RWPE2 (cell line): Measurements from ENCODE around the gene SLC16A3.

Experiments used
- ATAC-seq: fragments of 200-7000 bp; cut with Tn5 transposase; 3 replicates; pipeline ENCODE4 v1.9.1; 2021; ENCODE audit warnings: low read depth
- DNase-seq: peaks from one replicate; pipeline ENCODE4 v3.0.0-alpha.2; 2020; ENCODE audit warnings: low spot score
- H3K27ac ChIP-seq: fragments of 450-650 bp; 2 replicates; pipeline ENCODE4 v1.5.1; 2017; ENCODE audit warnings: mild to moderate bottlenecking; ENCODE audit not compliant: poor library complexity, severe bottlenecking
- H3K27me3 ChIP-seq: fragments of 250-450 bp; sonication (Bioruptor Pico); 2 replicates; pipeline ENCODE4 v1.5.1; 2021; ENCODE audit warnings: mild to moderate bottlenecking, moderate library complexity; ENCODE audit not compliant: insufficient read depth, poor library complexity, severe bottlenecking
- H3K36me3 ChIP-seq: fragments of 250-450 bp; sonication (Bioruptor Pico); 2 replicates; pipeline ENCODE4 v1.5.1; 2020; ENCODE audit warnings: low read depth, mild to moderate bottlenecking, moderate library complexity
- H3K4me1 ChIP-seq: fragments of 250-450 bp; sonication (Bioruptor Pico); 2 replicates; pipeline ENCODE4 v1.5.1; 2021; ENCODE audit warnings: mild to moderate bottlenecking, moderate library complexity; ENCODE audit not compliant: insufficient read depth, poor library complexity, severe bottlenecking
- H3K4me3 ChIP-seq: fragments of 250-450 bp; sonication (Bioruptor Pico); 2 replicates; pipeline ENCODE4 v1.5.1; 2021; ENCODE audit warnings: mild to moderate bottlenecking, moderate library complexity; ENCODE audit not compliant: severe bottlenecking
- H3K9me3 ChIP-seq: fragments of 250-450 bp; sonication (Bioruptor Pico); 2 replicates; pipeline ENCODE4 v1.5.1; 2021; ENCODE audit warnings: mild to moderate bottlenecking, moderate library complexity; ENCODE audit not compliant: severe bottlenecking
- TF ChIP-seq, protein P1 (sequence below): fragments of 450-650 bp; IDR thresholded peaks from one replicate; pipeline ENCODE4 v1.5.1; 2017; ENCODE audit warnings: mild to moderate bottlenecking, moderate library complexity; ENCODE audit not compliant: poor library complexity, severe bottlenecking

Gene SLC16A3

DNA sequence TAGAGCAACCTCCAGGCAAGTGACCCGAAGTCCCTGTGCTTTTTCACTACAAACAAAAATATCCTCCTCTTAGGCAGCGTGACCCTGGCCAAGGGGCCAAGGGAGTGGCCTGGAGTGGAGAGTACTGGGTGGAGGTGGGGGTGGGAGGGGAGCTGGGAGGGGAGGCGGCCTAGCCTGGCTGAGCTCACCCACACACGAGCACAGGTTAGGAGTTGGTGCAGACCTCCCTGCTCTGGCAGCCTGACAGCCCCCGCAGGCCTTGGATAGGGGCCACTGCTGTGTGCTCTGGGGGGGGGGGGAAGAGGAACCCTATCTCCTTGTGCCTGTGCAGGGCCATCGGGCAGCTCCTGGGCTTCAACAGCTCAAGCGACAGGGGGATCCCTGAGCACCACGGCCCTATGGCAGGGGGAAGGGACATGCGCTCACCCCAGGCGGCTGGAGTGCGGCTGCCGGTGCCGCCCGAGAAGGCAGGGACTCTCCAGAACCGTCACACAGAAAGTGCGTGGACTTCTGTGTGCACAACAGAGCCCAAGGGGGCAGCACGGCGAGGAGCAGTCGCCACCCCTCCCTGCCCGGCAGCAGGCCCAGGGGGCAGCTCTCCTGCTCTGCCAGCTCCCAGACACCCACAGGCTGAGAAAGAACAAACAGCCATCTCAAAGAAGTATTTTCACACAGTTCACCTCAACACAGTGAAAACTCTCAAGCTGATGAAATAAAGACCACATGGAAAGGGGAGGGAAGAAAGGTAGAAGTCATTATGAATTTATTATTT lies 13.3 kb downstream of the SLC16A3 start:
- H3K4me3 ChIP-seq, result no peak overlapping the region
- H3K9me3 ChIP-seq, result no peaks in the 10 kb centered on the region
- ATAC-seq, result peak; percentile 4
- peaks cover 72% of the 10 kb centered on the region for H3K4me1 ChIP-seq
- TF ChIP-seq, protein P1, sequence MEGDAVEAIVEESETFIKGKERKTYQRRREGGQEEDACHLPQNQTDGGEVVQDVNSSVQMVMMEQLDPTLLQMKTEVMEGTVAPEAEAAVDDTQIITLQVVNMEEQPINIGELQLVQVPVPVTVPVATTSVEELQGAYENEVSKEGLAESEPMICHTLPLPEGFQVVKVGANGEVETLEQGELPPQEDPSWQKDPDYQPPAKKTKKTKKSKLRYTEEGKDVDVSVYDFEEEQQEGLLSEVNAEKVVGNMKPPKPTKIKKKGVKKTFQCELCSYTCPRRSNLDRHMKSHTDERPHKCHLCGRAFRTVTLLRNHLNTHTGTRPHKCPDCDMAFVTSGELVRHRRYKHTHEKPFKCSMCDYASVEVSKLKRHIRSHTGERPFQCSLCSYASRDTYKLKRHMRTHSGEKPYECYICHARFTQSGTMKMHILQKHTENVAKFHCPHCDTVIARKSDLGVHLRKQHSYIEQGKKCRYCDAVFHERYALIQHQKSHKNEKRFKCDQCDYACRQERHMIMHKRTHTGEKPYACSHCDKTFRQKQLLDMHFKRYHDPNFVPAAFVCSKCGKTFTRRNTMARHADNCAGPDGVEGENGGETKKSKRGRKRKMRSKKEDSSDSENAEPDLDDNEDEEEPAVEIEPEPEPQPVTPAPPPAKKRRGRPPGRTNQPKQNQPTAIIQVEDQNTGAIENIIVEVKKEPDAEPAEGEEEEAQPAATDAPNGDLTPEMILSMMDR, result no peak
- peak overlapping the region; percentile 91 for H3K27ac ChIP-seq
- H3K27me3 ChIP-seq, result no peaks in the 10 kb centered on the region
- peaks cover 74% of the 10 kb centered on the region for H3K36me3 ChIP-seq
- DNase-seq, result peak; percentile 79

DNA sequence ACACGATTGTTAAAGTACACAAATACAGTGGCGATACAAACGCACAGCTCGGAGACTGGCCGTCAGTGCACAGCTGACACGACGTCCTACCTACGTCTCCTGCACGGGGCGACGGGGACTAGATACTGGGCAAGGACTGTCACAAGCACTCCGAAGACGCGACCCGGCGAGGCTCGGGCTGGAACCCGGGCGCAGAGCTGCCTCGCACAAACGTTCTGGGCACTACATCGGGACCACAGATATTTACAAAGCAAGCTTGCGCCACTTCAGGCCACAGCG lies 13.8 kb downstream of the SLC16A3 start:
- TF ChIP-seq, protein P1, result no peak
- DNase-seq (peak; percentile 72), ATAC-seq (no peak)
- no peaks in the 10 kb centered on the region for H3K9me3 ChIP-seq
- peak overlapping the region; percentile 91 for H3K27ac ChIP-seq
- H3K4me3 ChIP-seq, result no peak overlapping the region
- no peaks in the 10 kb centered on the region for H3K27me3 ChIP-seq
- peaks cover 74% of the 10 kb centered on the region for H3K36me3 ChIP-seq
- peaks cover 72% of the 10 kb centered on the region for H3K4me1 ChIP-seq

DNA sequence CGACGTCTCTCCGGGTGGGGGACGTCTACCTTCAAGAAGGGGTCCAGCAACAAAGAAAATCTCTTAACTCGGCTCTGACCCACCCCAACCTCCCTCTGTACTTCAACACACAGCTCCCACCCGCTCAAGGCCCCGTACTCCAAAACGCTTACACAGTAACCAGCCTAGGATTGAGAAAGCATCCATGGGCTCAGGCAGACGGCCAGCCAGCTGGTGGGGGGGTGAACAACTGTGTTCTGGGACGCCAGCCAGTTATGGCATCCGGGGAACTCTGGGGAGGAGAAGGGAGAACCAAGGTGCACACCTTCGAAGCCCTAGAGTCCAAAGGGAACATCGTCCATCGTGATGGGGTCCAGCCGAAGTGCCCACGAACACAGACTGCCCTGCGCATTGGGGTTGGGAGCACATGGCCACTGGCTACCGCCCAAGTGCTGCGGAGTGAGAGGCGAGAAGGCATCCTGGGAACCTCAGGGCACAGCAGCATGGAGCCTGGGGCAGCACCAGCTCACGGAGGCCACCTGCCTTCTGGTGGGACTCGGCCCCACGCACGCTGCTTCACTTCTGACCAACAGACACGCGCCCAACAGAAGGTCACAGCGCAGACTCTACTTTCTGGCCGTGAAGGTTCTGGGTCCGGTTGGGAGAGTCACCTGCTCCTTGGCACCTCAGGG lies 14.3 kb downstream of the SLC16A3 start:
- Histone ChIP-seq H3K27ac (peak overlapping the region; percentile 91), H3K9me3 (no peaks in the 10 kb centered on the region)
- ATAC-seq, result peak; percentile 1

DNA sequence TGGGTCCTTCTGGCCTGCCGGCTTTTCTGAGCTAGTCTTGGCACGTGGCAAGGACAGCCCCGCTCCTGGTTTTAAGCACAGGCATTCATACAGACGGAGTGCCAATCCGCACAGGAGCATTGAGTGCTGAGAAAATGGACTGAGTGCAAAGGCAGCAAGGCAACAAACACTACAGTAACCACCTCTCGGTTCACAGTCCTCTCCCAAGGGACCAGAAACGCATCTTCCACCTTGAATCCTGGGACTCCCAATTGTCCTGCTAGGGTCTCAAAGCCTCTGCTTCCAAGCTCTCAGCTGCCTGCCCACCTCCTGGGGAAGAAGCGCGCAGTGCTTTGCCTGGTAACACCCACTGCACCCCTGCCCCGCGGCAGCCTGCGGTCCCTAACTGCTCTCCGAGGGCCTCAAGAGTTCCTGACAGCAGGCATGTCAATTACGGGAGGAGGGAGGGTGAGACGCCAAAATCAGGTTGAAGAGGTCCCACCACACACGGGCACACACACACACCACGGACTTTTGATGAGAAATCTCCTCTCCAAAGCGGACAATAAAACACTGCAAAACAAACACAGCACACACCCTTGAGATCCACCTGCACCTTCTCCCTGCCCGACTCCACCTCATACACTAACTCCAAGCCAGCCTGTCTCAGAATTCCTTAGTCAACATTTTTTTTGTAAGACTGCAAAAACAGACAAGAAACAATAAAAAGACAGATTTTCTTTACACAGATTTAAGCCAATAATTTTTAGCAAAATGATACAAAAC lies 15.0 kb downstream of the SLC16A3 start:
- Histone ChIP-seq H3K27ac (peak overlapping the region; percentile 91), H3K4me1 (peaks cover 68% of the 10 kb centered on the region), H3K4me3 (no peak overlapping the region), H3K9me3 (no peaks in the 10 kb centered on the region), H3K36me3 (peaks cover 74% of the 10 kb centered on the region), H3K27me3 (no peaks in the 10 kb centered on the region)
- TF ChIP-seq, protein P1, result no peak
- ATAC-seq (no peak), DNase-seq (no peak)

More for the DNA sequence above, 14.3 kb downstream of the SLC16A3 start:
- Histone ChIP-seq H3K36me3 (peaks cover 74% of the 10 kb centered on the region), H3K4me1 (peaks cover 72% of the 10 kb centered on the region), H3K4me3 (no peak overlapping the region), H3K27me3 (no peaks in the 10 kb centered on the region)
- DNase-seq, result peak; percentile 90
- TF ChIP-seq, protein P1, result no peak
